ENCODE data around the gene MNDA. TPM values are rescaled to one million over a fixed set of nuclear protein-coding genes. Genes with fewer than 3 reads are reported as not detected.

MNDA gene
- total RNA-seq, 1 experiment from 2014 or later, result not detected

DNA sequence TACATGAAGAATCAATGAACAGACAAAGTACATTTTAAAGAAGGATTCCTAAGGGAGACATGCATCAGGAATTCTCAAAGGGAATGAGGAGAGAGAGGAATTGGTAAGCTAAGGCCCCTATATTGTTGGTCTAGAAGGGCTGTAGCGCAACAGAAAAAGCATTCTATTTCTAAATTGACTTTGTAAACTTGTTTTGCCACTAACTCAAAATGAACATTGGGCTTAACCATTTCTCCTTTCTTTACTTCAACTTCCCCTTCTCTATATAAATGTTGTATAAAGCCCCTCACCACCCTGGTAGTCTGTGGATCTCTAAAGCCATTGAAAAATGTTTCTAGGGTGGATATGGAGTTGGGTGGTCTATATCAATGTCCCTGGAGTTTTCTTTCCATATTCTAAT is 29.8 kb upstream of the MNDA start:
- no CpG with 5 or more reads among the region's 1 CpG for WGBS (ENCODE audit: extremely low coverage, insufficient read length, low lambda C conversion rate)
- Mint-ChIP-seq H3K27me3 (ENCODE audit: low read depth) (peaks cover 2% of the 10 kb centered on the region; the same call in 1 of the 2 replicates), H3K27ac (no peak overlapping the region), H3K4me1 (0 out of 4 replicates have a peak, but pooled peaks cover 0 to 4% of the 10 kb centered on the region in 2 experiments), H3K36me3 (ENCODE audit: insufficient read depth in 1 of 3, low read depth in 3 of 3) (no peaks in the 10 kb centered on the region), H3K4me3 (no peak overlapping the region), H3K9me3 (no peaks in the 10 kb centered on the region)
- Histone ChIP-seq H2BK20ac (ENCODE audit: low read depth, low read length, poor library complexity, severe bottlenecking) (no peak overlapping the region), H3K56ac (ENCODE audit: insufficient read length, low read depth, low read length) (no peak overlapping the region), H3K4me1 (ENCODE audit: insufficient read depth, low read length) (no peaks in the 10 kb centered on the region), H3K23ac (ENCODE audit: insufficient read length, low read depth, low read length) (no peak overlapping the region), H3K14ac (ENCODE audit: insufficient read depth, low read length) (no peak overlapping the region), H3K4me2 (ENCODE audit: insufficient read depth, insufficient read length, low read length) (no peak overlapping the region), H2AFZ (ENCODE audit: low read length) (no peak overlapping the region), H3K18ac (ENCODE audit: insufficient read length, low read depth, low read length) (no peak overlapping the region), H4K91ac (ENCODE audit: insufficient read length, low read depth, low read length) (no peak overlapping the region), H4K5ac (ENCODE audit: insufficient read length, low read depth, low read length) (no peak overlapping the region), H3K79me1 (ENCODE audit: insufficient read depth, low read depth, low read length, poor library complexity, severe bottlenecking) (no peaks in the 10 kb centered on the region), H3K4ac (ENCODE audit: low read depth, low read length) (no peak overlapping the region), H2AK5ac (ENCODE audit: insufficient read length, low read length) (no peak overlapping the region), H2BK5ac (ENCODE audit: insufficient read length, low read length) (no peak overlapping the region), H3K23me2 (ENCODE audit: insufficient read length, low read depth, low read length, poor library complexity, severe bottlenecking) (no peaks in the 10 kb centered on the region), H2BK15ac (ENCODE audit: low read depth, low read length) (no peak overlapping the region), H3T11ph (ENCODE audit: low read length) (no peak overlapping the region), H3K79me2 (ENCODE audit: insufficient read depth, low read length) (no peaks in the 10 kb centered on the region), H4K20me1 (ENCODE audit: control insufficient read depth, insufficient read depth, insufficient read length) (no peaks in the 10 kb centered on the region), H2BK12ac (ENCODE audit: insufficient read length, low read depth, low read length) (no peak overlapping the region), H3K27ac (ENCODE audit: insufficient read length, low read depth, low read length) (no peak overlapping the region), H3K27me3 (ENCODE audit: insufficient read depth, low read length) (no peaks in the 10 kb centered on the region), H3K9me3 (ENCODE audit: control insufficient read depth, low read depth, low read length) (no peaks in the 10 kb centered on the region), H3K9ac (ENCODE audit: extremely low read depth, insufficient read length, low read length) (no peak overlapping the region), H4K8ac (replicated peaks; ENCODE audit: insufficient read length, low read depth, low read length) (no peak overlapping the region), H2BK120ac (ENCODE audit: low read depth, low read length, poor library complexity, severe bottlenecking) (no peak overlapping the region)
- TF ChIP-seq, protein P1, sequence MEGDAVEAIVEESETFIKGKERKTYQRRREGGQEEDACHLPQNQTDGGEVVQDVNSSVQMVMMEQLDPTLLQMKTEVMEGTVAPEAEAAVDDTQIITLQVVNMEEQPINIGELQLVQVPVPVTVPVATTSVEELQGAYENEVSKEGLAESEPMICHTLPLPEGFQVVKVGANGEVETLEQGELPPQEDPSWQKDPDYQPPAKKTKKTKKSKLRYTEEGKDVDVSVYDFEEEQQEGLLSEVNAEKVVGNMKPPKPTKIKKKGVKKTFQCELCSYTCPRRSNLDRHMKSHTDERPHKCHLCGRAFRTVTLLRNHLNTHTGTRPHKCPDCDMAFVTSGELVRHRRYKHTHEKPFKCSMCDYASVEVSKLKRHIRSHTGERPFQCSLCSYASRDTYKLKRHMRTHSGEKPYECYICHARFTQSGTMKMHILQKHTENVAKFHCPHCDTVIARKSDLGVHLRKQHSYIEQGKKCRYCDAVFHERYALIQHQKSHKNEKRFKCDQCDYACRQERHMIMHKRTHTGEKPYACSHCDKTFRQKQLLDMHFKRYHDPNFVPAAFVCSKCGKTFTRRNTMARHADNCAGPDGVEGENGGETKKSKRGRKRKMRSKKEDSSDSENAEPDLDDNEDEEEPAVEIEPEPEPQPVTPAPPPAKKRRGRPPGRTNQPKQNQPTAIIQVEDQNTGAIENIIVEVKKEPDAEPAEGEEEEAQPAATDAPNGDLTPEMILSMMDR (conservative IDR thresholded peaks at IDR 0.05), result no peak
- DNase-seq, result no peak

Data from H9 (cell line).